Endodermal cell (in vitro differentiated cells): ENCODE measurements around the gene TNS3. TPM values are rescaled to one million over a fixed set of nuclear protein-coding genes. Genes with fewer than 3 reads are reported as not detected.

Experiments used
- DNase-seq: peaks from one replicate; pipeline ENCODE4 v3.0.0-alpha.2; 2017
- H3K27ac ChIP-seq: 2 replicates; pipeline ENCODE4 v1.5.1; 2013; ENCODE audit warnings: mild to moderate bottlenecking, low read depth, low read length, moderate library complexity
- H3K27me3 ChIP-seq: 2 replicates; pipeline ENCODE4 v1.6.1; 2013; ENCODE audit warnings: mild to moderate bottlenecking, low read length, moderate library complexity; ENCODE audit not compliant: insufficient read depth, control insufficient read depth, poor library complexity, severe bottlenecking
- H3K36me3 ChIP-seq: 2 replicates; pipeline ENCODE4 v1.7.0; 2013; ENCODE audit warnings: mild to moderate bottlenecking, low read length, moderate library complexity; ENCODE audit not compliant: control insufficient read depth, insufficient read depth
- H3K4me1 ChIP-seq: one replicate; pipeline ENCODE4 v1.7.0; 2013; ENCODE audit warnings: low read length; ENCODE audit not compliant: control insufficient read depth, insufficient read depth
- H3K4me3 ChIP-seq: 2 replicates; pipeline ENCODE4 v1.5.1; 2013; ENCODE audit warnings: mild to moderate bottlenecking, low read length, moderate library complexity
- H3K9ac ChIP-seq: 2 replicates; pipeline ENCODE4 v1.6.1; 2013; ENCODE audit warnings: mild to moderate bottlenecking, low read length, moderate library complexity; ENCODE audit not compliant: poor library complexity, severe bottlenecking; ENCODE audit errors: extremely low read depth
- H3K9me3 ChIP-seq: 2 replicates; pipeline ENCODE4 v1.6.1; 2013; ENCODE audit warnings: mild to moderate bottlenecking, low read length, moderate library complexity; ENCODE audit not compliant: control insufficient read depth
- H3K27ac Mint-ChIP-seq: 2 replicates; pipeline ENCODE4 v1.8.0; 2020; ENCODE audit warnings: mixed read lengths
- H3K27me3 Mint-ChIP-seq: 2 replicates; pipeline ENCODE4 v1.8.0; 2021; ENCODE audit warnings: mild to moderate bottlenecking, mixed read lengths; ENCODE audit not compliant: insufficient read depth
- H3K36me3 Mint-ChIP-seq: 2 replicates; pipeline ENCODE4 v1.8.0; 2020; ENCODE audit warnings: low read depth, mixed read lengths
- H3K4me1 Mint-ChIP-seq: 2 replicates; pipeline ENCODE4 v1.8.0; 2020; ENCODE audit warnings: mixed read lengths
- H3K4me3 Mint-ChIP-seq: 2 replicates; pipeline ENCODE4 v1.8.0; 2020; ENCODE audit warnings: mild to moderate bottlenecking, moderate library complexity, mixed read lengths
- H3K9me3 Mint-ChIP-seq: 2 replicates; pipeline ENCODE4 v1.8.0; 2020; ENCODE audit warnings: mild to moderate bottlenecking, mixed read lengths
- CTCF ChIP-seq: fragments of 200-600 bp; sonication (generic); conservative IDR thresholded peaks from 2 replicates; pipeline ENCODE4 v1.5.0; 2021; ENCODE audit warnings: antibody characterized with exemption, mild to moderate bottlenecking
- WGBS, 2 experiments: methylation state at CpG; one replicate each; pipeline versions ENCODE4 v1.1.5 to v1.1.7; 2013; ENCODE audit warnings: missing lambda C conversion rate in 2 of 2, mixed read lengths in 1 of 2; ENCODE audit not compliant: insufficient coverage in 1 of 2, insufficient read length in 1 of 2; 5-methylcytosine and 5-hydroxymethylcytosine counted together
- total RNA-seq, 2 donors: library from RNA; stranded (reverse); fragmentation: NEBNext Ultra II Directional in 1 of 2; extraction: Animal tissue kit (Norgen Biotek cat#: 25700) in 1 of 2; gene quantifications; 2 replicates in 1 of 2; 3 replicates in 1 of 2; pipeline ENCODE4 v1.2.1, GENCODE V29; 2021

TNS3 gene
- total RNA-seq, 2 donors from 2014 or later, result 33.8 to 38.5 TPM

DNA sequence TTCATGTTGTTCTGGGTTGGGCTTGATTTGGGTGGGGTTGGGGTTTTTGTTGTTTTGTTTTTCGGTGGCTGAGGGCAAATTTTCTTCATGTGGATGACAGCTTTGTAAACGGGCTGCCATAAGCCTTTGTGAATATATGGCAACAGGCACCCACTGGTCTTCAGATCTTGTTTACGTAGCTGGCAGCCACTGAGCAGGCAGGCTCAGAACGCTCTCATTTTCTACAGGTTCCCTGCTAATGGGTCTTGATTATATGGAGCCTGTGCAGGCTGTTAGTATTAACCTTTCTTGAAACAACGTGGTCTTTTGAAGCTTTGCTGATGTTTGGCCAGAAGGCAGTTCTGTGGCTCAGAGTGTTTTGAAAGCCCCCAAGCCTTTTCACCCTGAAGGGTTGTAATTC is 199.7 kb downstream of the TNS3 start:
- Mint-ChIP-seq H3K27ac (no peak overlapping the region), H3K36me3 (no peaks in the 10 kb centered on the region), H3K27me3 (no peaks in the 10 kb centered on the region), H3K4me1 (peaks cover 41% of the 10 kb centered on the region), H3K4me3 (no peak overlapping the region), H3K9me3 (no peaks in the 10 kb centered on the region)
- Histone ChIP-seq H3K9me3 (no peaks in the 10 kb centered on the region), H3K27me3 (no peaks in the 10 kb centered on the region), H3K9ac (no peak overlapping the region), H3K36me3 (no peaks in the 10 kb centered on the region), H3K27ac (no peak overlapping the region), H3K4me3 (no peak overlapping the region), H3K4me1 (peaks cover 12% of the 10 kb centered on the region)
- WGBS, 2 experiments, result 87 to 100% methylated on average over 2 to 5 of the region's 5 CpGs
- TF ChIP-seq CTCF, result no peak
- DNase-seq, result no peak

GRCh38 chr7:47381134-47381495 is 200.8 kb downstream of the TNS3 start:
- Mint-ChIP-seq H3K36me3 (no peaks in the 10 kb centered on the region), H3K27ac (peak overlapping the region; percentile 88), H3K9me3 (no peaks in the 10 kb centered on the region), H3K27me3 (no peaks in the 10 kb centered on the region), H3K4me3 (no peak overlapping the region), H3K4me1 (peaks cover 43% of the 10 kb centered on the region)
- no peaks in the 10 kb centered on the region for H3K27me3 ChIP-seq
- no peaks in the 10 kb centered on the region for H3K36me3 ChIP-seq
- 62 to 79% methylated on average over 6 of the region's 6 CpGs for WGBS, 2 experiments
- TF ChIP-seq CTCF, result no peak
- no peak overlapping the region for H3K4me3 ChIP-seq
- peak overlapping the region; percentile 92 for H3K27ac ChIP-seq
- no peaks in the 10 kb centered on the region for H3K9me3 ChIP-seq
- H3K9ac ChIP-seq, result no peak overlapping the region
- peaks cover 12% of the 10 kb centered on the region for H3K4me1 ChIP-seq
- DNase-seq, result no peak

DNA sequence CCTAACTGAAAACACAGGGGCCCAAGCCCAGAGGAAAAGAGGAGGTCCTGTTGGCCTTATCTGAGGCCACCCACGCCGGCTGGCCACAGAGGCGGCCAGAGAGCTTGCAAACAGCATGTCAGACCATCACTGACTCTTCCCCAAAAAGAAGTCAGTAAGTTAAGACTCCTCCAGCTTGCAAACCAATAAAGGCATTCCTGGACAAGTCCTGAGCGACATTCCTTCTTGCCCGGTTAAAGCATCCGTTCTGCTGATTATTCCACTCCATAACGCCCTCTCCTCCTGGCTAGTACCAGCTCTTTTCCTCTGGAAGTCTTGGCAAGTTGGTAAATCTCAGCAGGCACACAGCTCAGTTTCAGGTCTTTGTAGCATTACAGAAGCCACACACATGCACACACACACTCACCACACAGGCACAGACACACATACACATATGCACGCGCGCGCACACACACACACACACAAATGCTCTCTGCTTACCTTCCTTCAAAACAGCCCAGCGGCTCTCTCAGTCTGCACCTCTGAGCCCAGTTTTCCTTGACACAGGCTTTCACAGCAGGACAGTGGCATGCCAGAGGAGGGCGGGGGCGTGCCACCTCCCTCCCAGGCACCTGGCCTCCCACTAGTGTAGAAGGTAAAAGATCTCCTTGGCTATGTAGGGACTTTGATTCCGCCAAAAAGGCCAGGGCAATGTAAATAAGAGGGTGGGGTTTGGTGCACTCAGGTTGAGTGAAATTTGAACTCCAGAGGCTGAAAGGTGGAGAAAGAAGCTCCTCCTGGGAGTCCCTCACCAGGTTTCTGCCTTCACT is 201.4 kb downstream of the TNS3 start:
- H3K4me3 ChIP-seq, result peak overlapping the region; percentile 17
- Mint-ChIP-seq H3K27ac (peak overlapping the region; percentile 88), H3K4me1 (peaks cover 43% of the 10 kb centered on the region)

More for the DNA sequence above, 201.4 kb downstream of the TNS3 start:
- Histone ChIP-seq H3K9me3 (no peaks in the 10 kb centered on the region), H3K27ac (peak overlapping the region; percentile 92), H3K27me3 (no peaks in the 10 kb centered on the region), H3K4me1 (peaks cover 12% of the 10 kb centered on the region), H3K9ac (no peak overlapping the region), H3K36me3 (no peaks in the 10 kb centered on the region)
- TF ChIP-seq CTCF, result no peak
- H3K27me3 Mint-ChIP-seq, result no peaks in the 10 kb centered on the region
- H3K4me3 Mint-ChIP-seq, result no peak overlapping the region
- WGBS, 2 experiments, result 57 to 66% methylated on average over 4 to 15 of the region's 15 CpGs
- no peaks in the 10 kb centered on the region for H3K9me3 Mint-ChIP-seq
- no peaks in the 10 kb centered on the region for H3K36me3 Mint-ChIP-seq
- DNase-seq, result peak; percentile 82
